ENCODE results near the gene MORN1. TPM values are rescaled to one million over a fixed set of nuclear protein-coding genes. Genes with fewer than 3 reads are reported as not detected.
A peak's percentile ranks its signal among the peaks of the same experiment; 100 is the strongest.

Gene MORN1
- total RNA-seq, 4 donors from 2014 or later = 3.0 to 34.0 (median 12.5) TPM

DNA sequence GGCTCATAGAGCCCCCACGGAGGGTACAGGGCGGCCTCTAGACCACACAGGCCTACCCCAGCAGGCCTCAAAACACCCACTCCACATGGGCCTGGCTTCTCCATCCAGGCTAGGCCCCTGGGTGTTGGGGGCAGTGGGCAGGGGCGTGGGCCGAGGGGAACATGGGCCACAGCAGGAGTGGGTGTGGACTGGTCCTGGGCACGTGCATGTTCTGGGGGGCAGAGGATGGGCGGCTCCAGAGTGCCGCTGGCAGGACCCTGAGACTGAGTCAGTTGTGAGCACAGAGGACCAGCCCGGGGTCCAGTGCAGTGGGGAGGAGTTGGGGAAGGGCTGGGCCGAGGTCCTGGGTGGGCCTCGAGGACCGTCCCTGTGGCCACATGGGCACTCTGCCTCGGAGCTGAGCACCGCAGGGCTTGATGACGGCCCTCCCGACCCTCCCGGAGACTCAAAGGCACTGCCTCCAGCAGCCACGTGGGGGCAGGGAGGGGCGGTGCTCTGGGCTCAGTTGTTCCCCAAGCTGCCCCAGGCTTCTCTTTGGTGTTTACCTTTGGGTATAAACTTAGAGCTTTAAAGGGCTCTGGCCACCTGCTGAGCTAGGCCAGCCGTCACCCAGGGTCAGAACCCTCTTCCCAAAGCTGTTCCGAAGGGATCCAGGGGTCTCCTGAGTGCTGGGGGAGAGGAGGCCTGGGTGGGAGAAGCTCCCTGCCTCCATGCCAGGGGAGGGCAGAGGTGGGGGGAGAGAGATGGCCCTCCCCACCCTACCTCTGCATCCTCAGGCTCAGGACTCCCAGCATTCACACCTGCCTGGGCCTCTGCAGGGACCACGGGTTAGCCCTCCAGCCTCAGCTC is 79.9 kb downstream of the MORN1 start:
- no peak for TF ChIP-seq EP300 (IDR thresholded peaks at IDR 0.05; ENCODE audit: low read depth)
- TF ChIP-seq POLR2A (IDR thresholded peaks at IDR 0.05) = no peak
- TF ChIP-seq, protein P1, sequence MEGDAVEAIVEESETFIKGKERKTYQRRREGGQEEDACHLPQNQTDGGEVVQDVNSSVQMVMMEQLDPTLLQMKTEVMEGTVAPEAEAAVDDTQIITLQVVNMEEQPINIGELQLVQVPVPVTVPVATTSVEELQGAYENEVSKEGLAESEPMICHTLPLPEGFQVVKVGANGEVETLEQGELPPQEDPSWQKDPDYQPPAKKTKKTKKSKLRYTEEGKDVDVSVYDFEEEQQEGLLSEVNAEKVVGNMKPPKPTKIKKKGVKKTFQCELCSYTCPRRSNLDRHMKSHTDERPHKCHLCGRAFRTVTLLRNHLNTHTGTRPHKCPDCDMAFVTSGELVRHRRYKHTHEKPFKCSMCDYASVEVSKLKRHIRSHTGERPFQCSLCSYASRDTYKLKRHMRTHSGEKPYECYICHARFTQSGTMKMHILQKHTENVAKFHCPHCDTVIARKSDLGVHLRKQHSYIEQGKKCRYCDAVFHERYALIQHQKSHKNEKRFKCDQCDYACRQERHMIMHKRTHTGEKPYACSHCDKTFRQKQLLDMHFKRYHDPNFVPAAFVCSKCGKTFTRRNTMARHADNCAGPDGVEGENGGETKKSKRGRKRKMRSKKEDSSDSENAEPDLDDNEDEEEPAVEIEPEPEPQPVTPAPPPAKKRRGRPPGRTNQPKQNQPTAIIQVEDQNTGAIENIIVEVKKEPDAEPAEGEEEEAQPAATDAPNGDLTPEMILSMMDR (IDR thresholded peaks at IDR 0.05) = peak; percentile 30 to 50 (median 47)
- peaks cover 32 to 60% (median 43%) of the 10 kb centered on the region in 4 donors for H3K4me1 ChIP-seq
- no peak overlapping the region for H3K4me3 ChIP-seq
- intact Hi-C loops (cut with DNase I; ENCODE audit: low total_unique reads) = loop anchor here (5.0 kb wide), 1 partner anchor 79 kb away; no protein-coding TSS in a partner anchor
- in situ Hi-C loops (cut with MboI; ENCODE audit: low pct_ligation_motif_present in 1 of 4, low pct_unique_long_range_greater_than_20kb in 1 of 4, low sequenced_read_pairs in 3 of 4) = loop anchor here in 2 of 4 donors (25.0 kb wide), 1 partner anchor 99 kb away; no protein-coding TSS in a partner anchor
- DNase-seq = peak; percentile 76
- peaks cover 9% of the 10 kb centered on the region for H3K27me3 ChIP-seq
- 44% methylated on average over 11 of the region's 21 CpGs; no CpG with 5 or more reads in 1 of the 2 donors for WGBS, 2 donors (ENCODE audit: low coverage in 1 of 2)
- H3K27ac ChIP-seq = peak overlapping the region; percentile 85 to 91 (median 88)
- H3K9me3 ChIP-seq = no peaks in the 10 kb centered on the region
- H3K36me3 ChIP-seq = peaks cover 0 to 18% (median 9%) of the 10 kb centered on the region in 4 donors

DNA sequence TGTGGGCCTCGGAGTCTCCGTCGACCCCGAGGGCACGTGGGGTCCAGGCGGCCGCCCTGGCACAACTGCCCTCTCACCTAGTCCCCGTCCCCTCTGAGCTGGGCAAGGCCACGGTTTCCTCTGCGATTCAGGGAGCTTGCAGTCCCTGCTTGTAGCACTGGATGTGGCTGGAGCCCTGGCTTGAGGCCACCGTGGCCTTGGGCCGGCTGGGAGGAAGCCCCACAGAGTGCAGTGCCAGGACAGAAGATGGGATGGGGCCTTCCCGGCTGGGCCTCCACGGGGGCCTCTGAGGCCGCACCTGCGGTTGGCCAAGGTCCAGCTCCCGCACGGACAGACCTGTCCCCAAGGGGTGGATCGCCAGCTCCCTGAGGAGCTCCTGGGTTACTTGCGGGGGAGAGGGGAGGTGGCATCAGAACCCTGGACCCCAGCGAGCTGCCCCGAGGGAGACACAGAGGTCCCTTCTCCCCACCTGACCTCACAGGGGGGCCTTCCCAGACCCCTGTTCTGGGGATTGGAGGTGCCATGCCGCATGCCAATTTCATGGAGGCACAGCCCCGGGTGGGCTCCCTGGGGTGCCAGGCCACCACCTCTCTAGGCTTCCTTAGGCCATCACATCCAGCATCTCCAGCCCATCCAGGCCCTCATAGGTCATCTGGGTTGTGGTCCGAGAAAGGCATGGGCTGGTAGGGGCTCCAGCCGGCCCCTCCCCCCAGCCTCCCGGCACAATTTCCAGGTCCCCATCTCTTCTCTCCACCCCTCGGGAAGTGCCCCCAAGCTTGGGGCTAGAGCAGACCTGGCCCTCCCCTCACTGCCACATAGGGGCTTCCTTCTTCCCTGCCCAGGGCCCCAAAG is 80.8 kb downstream of the MORN1 start:
- Histone ChIP-seq H3K36me3 (peaks cover 0 to 27% (median 12%) of the 10 kb centered on the region in 4 donors), H3K4me3 (no peak overlapping the region), H3K27me3 (peaks cover 9% of the 10 kb centered on the region), H3K9me3 (no peaks in the 10 kb centered on the region), H3K4me1 (peaks cover 32 to 55% (median 42%) of the 10 kb centered on the region in 4 donors), H3K27ac (peak overlapping the region; percentile 85 to 91 (median 88))
- in situ Hi-C loops (cut with MboI; ENCODE audit: low pct_ligation_motif_present in 1 of 4, low pct_unique_long_range_greater_than_20kb in 1 of 4, low sequenced_read_pairs in 3 of 4) = loop anchor here in 2 of 4 donors (25.0 kb wide), 1 partner anchor 98 kb away; no protein-coding TSS in a partner anchor
- WGBS, 2 donors (ENCODE audit: low coverage in 1 of 2) = 66 to 85% methylated on average over 4 to 19 of the region's 28 CpGs
- DNase-seq = no peak
- TF ChIP-seq POLR2AphosphoS5 (IDR thresholded peaks at IDR 0.05) (no peak), EP300 (IDR thresholded peaks at IDR 0.05; ENCODE audit: low read depth) (no peak), POLR2A (IDR thresholded peaks at IDR 0.05) (no peak)
- TF ChIP-seq, protein P1 (IDR thresholded peaks at IDR 0.05) = no peak
- intact Hi-C loops (cut with DNase I; ENCODE audit: low total_unique reads) = loop anchor here (5.0 kb wide), 1 partner anchor 78 kb away; no protein-coding TSS in a partner anchor

DNA sequence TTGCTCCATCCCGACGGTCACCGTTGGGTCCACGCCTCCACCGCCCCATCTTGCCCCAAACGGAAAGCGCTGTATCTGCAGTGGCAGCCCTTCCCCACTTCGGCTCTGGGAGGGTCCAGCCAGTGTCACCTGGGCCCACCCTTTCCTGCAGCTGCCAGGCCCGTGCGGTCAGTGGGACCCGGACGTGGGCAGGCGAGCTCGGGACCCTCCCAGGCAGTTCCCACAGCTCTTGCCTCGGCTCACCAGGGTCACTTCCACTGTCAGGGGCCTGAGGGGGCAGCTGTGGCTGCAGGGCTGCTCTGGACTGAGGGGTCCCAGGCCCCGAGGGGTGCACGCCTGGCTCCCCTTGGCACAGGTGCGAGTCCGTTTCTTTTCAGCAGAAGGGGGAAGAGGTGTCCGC is 82.5 kb downstream of the MORN1 start:
- WGBS, 2 donors (ENCODE audit: low coverage in 1 of 2) = 97 to 100% methylated on average over 1 to 20 of the region's 20 CpGs
- intact Hi-C loops (cut with DNase I; ENCODE audit: low total_unique reads) = no loop called here
- Histone ChIP-seq H3K27ac (no peak overlapping the region), H3K9me3 (no peaks in the 10 kb centered on the region), H3K4me3 (no peak overlapping the region), H3K27me3 (no peaks in the 10 kb centered on the region), H3K36me3 (peaks cover 0 to 42% (median 12%) of the 10 kb centered on the region in 4 donors), H3K4me1 (peaks cover 27 to 42% (median 35%) of the 10 kb centered on the region in 4 donors)
- TF ChIP-seq POLR2AphosphoS5 (IDR thresholded peaks at IDR 0.05) = no peak
- in situ Hi-C loops (cut with MboI; ENCODE audit: low pct_ligation_motif_present in 1 of 4, low pct_unique_long_range_greater_than_20kb in 1 of 4, low sequenced_read_pairs in 3 of 4) = loop anchor here in 2 of 4 donors (25.0 kb wide), 1 partner anchor 97 kb away; no protein-coding TSS in a partner anchor
- no peak for DNase-seq

DNA sequence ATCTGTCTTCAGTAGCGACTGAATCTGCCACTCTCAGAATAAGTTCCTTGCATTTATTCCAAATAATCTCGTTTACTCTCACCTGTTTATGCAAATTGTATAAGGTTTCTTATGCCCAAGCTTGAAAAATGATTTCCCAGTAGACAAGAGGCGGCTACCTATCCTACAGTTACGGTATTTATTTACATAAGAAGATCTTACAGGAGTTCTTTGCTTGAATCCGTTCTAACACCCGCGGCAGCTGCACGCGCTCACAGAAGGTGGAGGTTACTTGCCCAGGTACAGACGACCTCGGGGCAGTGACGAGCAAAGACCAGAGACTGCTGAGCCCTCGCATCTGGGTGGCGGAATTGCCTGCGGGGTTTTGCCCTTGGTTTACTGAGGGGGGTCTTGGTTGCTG is 83.4 kb downstream of the MORN1 start:
- peaks cover 18 to 34% (median 29%) of the 10 kb centered on the region in 4 donors for H3K4me1 ChIP-seq
- 84 to 91% methylated on average over 8 to 15 of the region's 15 CpGs for WGBS, 2 donors (ENCODE audit: low coverage in 1 of 2)
- H3K9me3 ChIP-seq = no peaks in the 10 kb centered on the region
- in situ Hi-C loops (cut with MboI; ENCODE audit: low pct_ligation_motif_present in 1 of 4, low pct_unique_long_range_greater_than_20kb in 1 of 4, low sequenced_read_pairs in 3 of 4) = loop anchor here in 2 of 4 donors (25.0 kb wide), 1 partner anchor 96 kb away; no protein-coding TSS in a partner anchor
- no peak overlapping the region for H3K4me3 ChIP-seq
- TF ChIP-seq, protein P1 (IDR thresholded peaks at IDR 0.05) = no peak
- TF ChIP-seq POLR2A (IDR thresholded peaks at IDR 0.05) (no peak), EP300 (IDR thresholded peaks at IDR 0.05; ENCODE audit: low read depth) (no peak), POLR2AphosphoS5 (IDR thresholded peaks at IDR 0.05) (no peak)
- H3K36me3 ChIP-seq = peaks cover 0 to 44% (median 12%) of the 10 kb centered on the region in 4 donors
- no peaks in the 10 kb centered on the region for H3K27me3 ChIP-seq
- no peak for DNase-seq
- H3K27ac ChIP-seq = no peak overlapping the region
- intact Hi-C loops (cut with DNase I; ENCODE audit: low total_unique reads) = no loop called here
